ENCODE measurements around the gene RARB.

The RARB gene

GRCh38 chr3:25493786-25494185 lies 65.7 kb downstream of the RARB start:
- Histone ChIP-seq H3K4me2 (no peak overlapping the region), H3K36me3 (no peaks in the 10 kb centered on the region), H3K27ac (no peak overlapping the region), H3K27me3 (no peaks in the 10 kb centered on the region), H3K4me1 (no peaks in the 10 kb centered on the region), H3K9ac (no peak overlapping the region), H4K20me1 (no peaks in the 10 kb centered on the region), H3K4me3 (no peak overlapping the region), H3K9me3 (peaks cover 42% of the 10 kb centered on the region)
- no peak for TF ChIP-seq Cebpa-rat (IDR thresholded peaks at IDR 0.05)

DNA sequence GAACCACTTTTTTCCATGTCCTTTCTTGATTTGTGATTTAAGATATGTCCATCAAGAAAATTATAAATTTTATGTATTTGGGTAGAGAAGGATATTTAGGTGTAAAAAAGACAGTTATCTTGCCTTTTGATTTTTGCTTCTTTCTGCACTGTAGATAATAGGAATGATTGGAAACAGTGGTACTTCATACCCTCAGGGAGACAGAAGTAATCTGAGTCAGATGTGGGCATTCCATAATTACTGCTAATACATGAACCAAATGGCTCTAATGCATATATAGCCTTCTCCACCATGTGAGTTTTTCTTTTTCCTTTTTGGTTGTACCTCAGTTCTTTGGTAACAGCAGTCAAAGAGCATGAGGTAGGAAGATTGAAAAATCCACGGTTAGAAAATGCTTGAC lies 67.2 kb downstream of the RARB start:
- Histone ChIP-seq H3K27ac (no peak overlapping the region), H4K20me1 (no peaks in the 10 kb centered on the region), H3K4me2 (no peak overlapping the region), H3K9ac (no peak overlapping the region), H3K36me3 (no peaks in the 10 kb centered on the region), H3K9me3 (peaks cover 42% of the 10 kb centered on the region), H3K4me3 (no peak overlapping the region), H3K27me3 (no peaks in the 10 kb centered on the region), H3K4me1 (no peaks in the 10 kb centered on the region)
- no peak for TF ChIP-seq Cebpa-rat (IDR thresholded peaks at IDR 0.05)

GRCh38 chr3:25495726-25496253 lies 67.7 kb downstream of the RARB start:
- Histone ChIP-seq H3K27me3 (no peaks in the 10 kb centered on the region), H3K4me1 (no peaks in the 10 kb centered on the region), H3K27ac (no peak overlapping the region), H3K9ac (no peak overlapping the region), H3K4me2 (no peak overlapping the region), H4K20me1 (no peaks in the 10 kb centered on the region), H3K9me3 (peaks cover 42% of the 10 kb centered on the region), H3K36me3 (no peaks in the 10 kb centered on the region), H3K4me3 (no peak overlapping the region)
- TF ChIP-seq Cebpa-rat (IDR thresholded peaks at IDR 0.05): no peak

- Histone ChIP-seq H3K9me3 (peaks cover 34% of the 10 kb centered on the region), H3K9ac (no peak overlapping the region), H3K27me3 (no peaks in the 10 kb centered on the region), H3K4me1 (no peaks in the 10 kb centered on the region), H3K27ac (no peak overlapping the region), H4K20me1 (no peaks in the 10 kb centered on the region), H3K4me3 (no peak overlapping the region), H3K4me2 (no peak overlapping the region), H3K36me3 (no peaks in the 10 kb centered on the region)
- no peak for TF ChIP-seq Cebpa-rat (IDR thresholded peaks at IDR 0.05)
These were observed 69.0 kb downstream of the RARB start for GRCh38 chr3:25497096-25497495.

- no peak overlapping the region for H3K9ac ChIP-seq
- no peak overlapping the region for H3K27ac ChIP-seq
- no peak for TF ChIP-seq Cebpa-rat (IDR thresholded peaks at IDR 0.05)
- no peaks in the 10 kb centered on the region for H3K36me3 ChIP-seq
- no peak overlapping the region for H3K4me2 ChIP-seq
- H3K4me1 ChIP-seq: no peaks in the 10 kb centered on the region
- H3K27me3 ChIP-seq: no peaks in the 10 kb centered on the region
- no peaks in the 10 kb centered on the region for H3K9me3 ChIP-seq
- no peak overlapping the region for H3K4me3 ChIP-seq
- H4K20me1 ChIP-seq: no peaks in the 10 kb centered on the region
These were observed 72.7 kb downstream of the RARB start for GRCh38 chr3:25500706-25501210.

GRCh38 chr3:25502233-25502632 lies 74.2 kb downstream of the RARB start:
- no peak overlapping the region for H3K4me2 ChIP-seq
- H3K4me3 ChIP-seq: no peak overlapping the region
- H4K20me1 ChIP-seq: no peaks in the 10 kb centered on the region
- TF ChIP-seq Cebpa-rat (IDR thresholded peaks at IDR 0.05): no peak
- H3K9me3 ChIP-seq: no peaks in the 10 kb centered on the region
- H3K27me3 ChIP-seq: no peaks in the 10 kb centered on the region
- H3K36me3 ChIP-seq: no peaks in the 10 kb centered on the region
- H3K27ac ChIP-seq: no peak overlapping the region
- no peak overlapping the region for H3K9ac ChIP-seq
- H3K4me1 ChIP-seq: no peaks in the 10 kb centered on the region

- no peak overlapping the region for H3K4me3 ChIP-seq
- H3K36me3 ChIP-seq: no peaks in the 10 kb centered on the region
- H3K9me3 ChIP-seq: no peaks in the 10 kb centered on the region
- no peak for TF ChIP-seq Cebpa-rat (IDR thresholded peaks at IDR 0.05)
- no peaks in the 10 kb centered on the region for H3K27me3 ChIP-seq
- no peak overlapping the region for H3K4me2 ChIP-seq
- H4K20me1 ChIP-seq: no peaks in the 10 kb centered on the region
- H3K9ac ChIP-seq: no peak overlapping the region
- no peaks in the 10 kb centered on the region for H3K4me1 ChIP-seq
- H3K27ac ChIP-seq: no peak overlapping the region
These were observed 75.8 kb downstream of the RARB start for GRCh38 chr3:25503898-25504301.

- no peak overlapping the region for H3K4me3 ChIP-seq
- H4K20me1 ChIP-seq: no peaks in the 10 kb centered on the region
- H3K27me3 ChIP-seq: no peaks in the 10 kb centered on the region
- H3K27ac ChIP-seq: no peak overlapping the region
- no peaks in the 10 kb centered on the region for H3K36me3 ChIP-seq
- H3K9me3 ChIP-seq: no peaks in the 10 kb centered on the region
- no peak overlapping the region for H3K4me2 ChIP-seq
- H3K9ac ChIP-seq: no peak overlapping the region
- TF ChIP-seq Cebpa-rat (IDR thresholded peaks at IDR 0.05): no peak
- H3K4me1 ChIP-seq: no peaks in the 10 kb centered on the region
These were observed 77.5 kb downstream of the RARB start for GRCh38 chr3:25505581-25505980.

DNA sequence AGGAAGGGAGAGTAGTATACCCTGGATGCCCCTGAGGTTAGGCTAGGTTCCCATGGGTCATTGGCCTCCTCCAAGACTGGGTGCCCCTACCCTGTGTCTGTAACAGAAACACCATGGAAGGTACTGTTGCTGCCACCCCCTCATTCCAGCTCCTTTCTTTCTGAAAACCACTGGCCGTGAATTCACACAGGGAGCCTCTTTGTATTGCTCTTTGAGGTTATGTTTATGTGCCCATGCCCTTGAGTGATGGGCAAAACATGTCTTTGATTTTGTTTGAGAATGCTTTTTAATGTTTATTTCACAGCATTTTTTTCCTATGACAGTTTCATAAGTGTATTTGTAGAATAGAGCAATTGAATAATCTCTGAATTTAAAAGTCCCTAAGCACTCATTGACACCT lies 79.7 kb downstream of the RARB start:
- TF ChIP-seq Cebpa-rat (IDR thresholded peaks at IDR 0.05): no peak
- no peak overlapping the region for H3K27ac ChIP-seq
- no peak overlapping the region for H3K9ac ChIP-seq

DNA sequence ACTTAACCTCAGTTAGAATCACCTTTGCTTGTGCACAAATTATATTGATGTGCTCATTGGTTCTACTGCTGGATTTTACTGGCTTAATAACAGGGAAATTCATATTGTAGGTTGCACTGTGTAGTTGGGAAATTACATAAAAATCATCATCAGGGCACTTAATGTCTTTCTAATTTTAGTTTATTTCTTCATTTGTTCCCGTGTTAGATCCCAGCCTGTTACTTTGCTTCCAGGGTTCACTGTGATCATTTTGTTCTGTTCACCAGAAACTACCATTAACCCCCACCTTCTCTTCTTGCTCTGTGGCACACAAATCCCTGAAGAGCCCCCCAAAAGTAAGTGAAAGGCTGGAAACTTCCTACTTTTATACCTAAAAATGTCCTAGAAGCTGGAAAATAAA lies 80.4 kb downstream of the RARB start:
- H3K9ac ChIP-seq: no peak overlapping the region
- H3K9me3 ChIP-seq: no peaks in the 10 kb centered on the region
- no peak for TF ChIP-seq Cebpa-rat (IDR thresholded peaks at IDR 0.05)
- H3K27me3 ChIP-seq: no peaks in the 10 kb centered on the region
- H3K4me1 ChIP-seq: peaks cover 4% of the 10 kb centered on the region
- H3K27ac ChIP-seq: no peak overlapping the region
- no peaks in the 10 kb centered on the region for H4K20me1 ChIP-seq
- H3K36me3 ChIP-seq: no peaks in the 10 kb centered on the region
- H3K4me3 ChIP-seq: no peak overlapping the region
- H3K4me2 ChIP-seq: no peak overlapping the region

More for the DNA sequence above, 79.7 kb downstream of the RARB start:
- no peaks in the 10 kb centered on the region for H3K27me3 ChIP-seq
- H3K9me3 ChIP-seq: no peaks in the 10 kb centered on the region
- no peaks in the 10 kb centered on the region for H4K20me1 ChIP-seq
- H3K4me2 ChIP-seq: no peak overlapping the region
- no peaks in the 10 kb centered on the region for H3K36me3 ChIP-seq
- H3K4me1 ChIP-seq: no peaks in the 10 kb centered on the region
- H3K4me3 ChIP-seq: no peak overlapping the region

DNA sequence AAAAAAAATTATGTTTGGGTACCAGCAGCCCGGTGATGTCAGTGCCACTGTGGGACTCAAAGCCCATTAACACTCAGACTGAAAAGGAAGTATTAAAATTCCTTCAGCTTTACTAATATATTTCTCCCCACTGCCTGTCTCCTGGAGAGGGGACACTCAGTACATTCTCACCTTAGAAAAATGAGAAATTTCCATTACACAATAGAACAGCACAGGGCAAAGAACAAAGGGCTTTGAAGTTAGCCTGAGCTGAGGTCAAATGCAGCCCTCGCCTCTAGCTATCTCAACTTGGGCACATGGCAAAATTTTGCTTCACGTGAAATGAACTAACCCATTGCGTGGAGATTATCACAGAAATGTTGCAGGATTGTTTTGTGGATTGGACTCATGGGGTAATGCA lies 80.8 kb downstream of the RARB start:
- Histone ChIP-seq H4K20me1 (no peaks in the 10 kb centered on the region), H3K36me3 (no peaks in the 10 kb centered on the region), H3K9me3 (no peaks in the 10 kb centered on the region), H3K9ac (no peak overlapping the region), H3K4me2 (no peak overlapping the region), H3K4me1 (peaks cover 8% of the 10 kb centered on the region), H3K27ac (no peak overlapping the region), H3K27me3 (no peaks in the 10 kb centered on the region), H3K4me3 (no peak overlapping the region)
- TF ChIP-seq Cebpa-rat (IDR thresholded peaks at IDR 0.05): no peak

Measured in BLaER1 (cell line).